22Rv1 (cell line): ENCODE measurements around the gene PRIMPOL.

ENCODE experiments used
- ZFX ChIP-seq: fragments of 450-650 bp; IDR thresholded peaks from 2 replicates; pipeline ENCODE4 v1.6.1; 2017; ENCODE audit warnings: antibody characterized with exemption, borderline replicate concordance
- TF ChIP-seq, protein P1 (sequence below): fragments of 450-650 bp; IDR thresholded peaks from 2 replicates; pipeline ENCODE4 v1.5.1; 2017; ENCODE audit warnings: mild to moderate bottlenecking

DNA sequence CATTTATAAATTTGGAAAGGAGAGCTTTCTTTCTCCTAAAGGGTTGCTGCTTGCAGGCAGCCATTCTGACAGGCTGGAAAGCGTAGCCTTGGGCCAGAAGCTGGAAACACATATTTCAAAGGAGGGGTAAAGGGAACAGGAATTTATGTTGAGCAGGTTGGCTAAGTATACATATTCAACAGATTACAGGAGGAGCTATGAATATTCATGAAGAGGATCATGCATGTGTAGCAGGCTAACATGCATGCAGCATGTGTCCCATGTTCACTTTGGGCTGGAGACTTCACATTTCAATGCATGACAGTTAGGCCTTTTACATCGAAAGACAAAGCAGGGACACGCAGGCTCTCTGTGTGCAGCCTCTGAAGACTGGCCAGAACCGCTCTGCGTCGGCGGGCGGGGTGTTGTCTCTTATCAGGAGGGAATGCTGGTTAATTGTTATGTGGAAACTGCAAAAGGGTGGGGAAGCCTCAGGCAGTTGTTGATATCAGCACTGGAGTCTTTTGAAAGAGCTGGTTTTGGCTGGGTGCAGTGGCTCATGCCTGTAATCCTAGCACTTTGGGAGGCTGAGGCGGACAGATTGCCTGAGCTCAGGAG, 31.8 kb upstream of the PRIMPOL start:
- TF ChIP-seq, protein P1, sequence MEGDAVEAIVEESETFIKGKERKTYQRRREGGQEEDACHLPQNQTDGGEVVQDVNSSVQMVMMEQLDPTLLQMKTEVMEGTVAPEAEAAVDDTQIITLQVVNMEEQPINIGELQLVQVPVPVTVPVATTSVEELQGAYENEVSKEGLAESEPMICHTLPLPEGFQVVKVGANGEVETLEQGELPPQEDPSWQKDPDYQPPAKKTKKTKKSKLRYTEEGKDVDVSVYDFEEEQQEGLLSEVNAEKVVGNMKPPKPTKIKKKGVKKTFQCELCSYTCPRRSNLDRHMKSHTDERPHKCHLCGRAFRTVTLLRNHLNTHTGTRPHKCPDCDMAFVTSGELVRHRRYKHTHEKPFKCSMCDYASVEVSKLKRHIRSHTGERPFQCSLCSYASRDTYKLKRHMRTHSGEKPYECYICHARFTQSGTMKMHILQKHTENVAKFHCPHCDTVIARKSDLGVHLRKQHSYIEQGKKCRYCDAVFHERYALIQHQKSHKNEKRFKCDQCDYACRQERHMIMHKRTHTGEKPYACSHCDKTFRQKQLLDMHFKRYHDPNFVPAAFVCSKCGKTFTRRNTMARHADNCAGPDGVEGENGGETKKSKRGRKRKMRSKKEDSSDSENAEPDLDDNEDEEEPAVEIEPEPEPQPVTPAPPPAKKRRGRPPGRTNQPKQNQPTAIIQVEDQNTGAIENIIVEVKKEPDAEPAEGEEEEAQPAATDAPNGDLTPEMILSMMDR: no peak
- no peak for TF ChIP-seq ZFX
